ENCODE measurements around the gene ESRRG. TPM values are rescaled to one million over a fixed set of nuclear protein-coding genes. Genes with fewer than 3 reads are reported as not detected.

The ESRRG gene
- total RNA-seq (not detected), total RNA-seq (0 reads per million in 2 donors)

GRCh38 chr1:216723274-216723780 lies at the start of gene ESRRG:
ESRRG (minus strand) TSS chr1:216723429; CDS start chr1:216723299, 130 bp downstream.
- Mint-ChIP-seq H3K4me3 (no peak within 1 kb of the TSS), H3K36me3 (ENCODE audit: low read depth) (no peaks in the 10 kb centered on the region), H3K4me1 (no peaks in the 10 kb centered on the region), H3K27me3 (peaks cover 7% of the 10 kb centered on the region), H3K27ac (no peak within 1 kb of the TSS)
- no peaks in the 10 kb centered on the region for H3K9me3 ChIP-seq (ENCODE audit: control insufficient read depth, low read length, poor library complexity, severe bottlenecking)
- DNase-seq (no peak), ATAC-seq (no peak)

- H3K9me3 ChIP-seq (ENCODE audit: control insufficient read depth, low read length, poor library complexity, severe bottlenecking) = no peaks in the 10 kb centered on the region
- H3K36me3 Mint-ChIP-seq (ENCODE audit: low read depth) = no peaks in the 10 kb centered on the region
- DNase-seq (no peak), ATAC-seq (no peak)
- no peak overlapping the region for H3K4me3 Mint-ChIP-seq
- no peaks in the 10 kb centered on the region for H3K4me1 Mint-ChIP-seq
- no peaks in the 10 kb centered on the region for H3K27me3 Mint-ChIP-seq
- no peak overlapping the region for H3K27ac Mint-ChIP-seq
Observed at GRCh38 chr1:216771922-216772321, 48.7 kb upstream of the ESRRG start.

GRCh38 chr1:216766633-216767327 lies 43.6 kb upstream of the ESRRG start:
- H3K4me1 Mint-ChIP-seq = no peaks in the 10 kb centered on the region
- H3K9me3 ChIP-seq (ENCODE audit: control insufficient read depth, low read length, poor library complexity, severe bottlenecking) = no peaks in the 10 kb centered on the region
- H3K27ac Mint-ChIP-seq = no peak overlapping the region
- H3K27me3 Mint-ChIP-seq = no peaks in the 10 kb centered on the region
- no peak overlapping the region for H3K4me3 Mint-ChIP-seq
- H3K36me3 Mint-ChIP-seq (ENCODE audit: low read depth) = no peaks in the 10 kb centered on the region
- no peak for DNase-seq
- ATAC-seq = no peak

GRCh38 chr1:216765346-216766300 lies 42.4 kb upstream of the ESRRG start:
- ATAC-seq (no peak), DNase-seq (no peak)
- no peaks in the 10 kb centered on the region for H3K36me3 Mint-ChIP-seq (ENCODE audit: low read depth)
- H3K27me3 Mint-ChIP-seq = no peaks in the 10 kb centered on the region
- H3K27ac Mint-ChIP-seq = no peak overlapping the region
- no peak overlapping the region for H3K4me3 Mint-ChIP-seq
- no peaks in the 10 kb centered on the region for H3K4me1 Mint-ChIP-seq
- H3K9me3 ChIP-seq (ENCODE audit: control insufficient read depth, low read length, poor library complexity, severe bottlenecking) = no peaks in the 10 kb centered on the region

GRCh38 chr1:216758161-216758560 lies 34.9 kb upstream of the ESRRG start:
- DNase-seq (no peak), ATAC-seq (no peak)
- Mint-ChIP-seq H3K4me3 (no peak overlapping the region), H3K4me1 (no peaks in the 10 kb centered on the region), H3K36me3 (ENCODE audit: low read depth) (no peaks in the 10 kb centered on the region), H3K27me3 (no peaks in the 10 kb centered on the region), H3K27ac (no peak overlapping the region)
- no peaks in the 10 kb centered on the region for H3K9me3 ChIP-seq (ENCODE audit: control insufficient read depth, low read length, poor library complexity, severe bottlenecking)

- no peaks in the 10 kb centered on the region for H3K9me3 ChIP-seq (ENCODE audit: control insufficient read depth, low read length, poor library complexity, severe bottlenecking)
- H3K27ac Mint-ChIP-seq = no peak overlapping the region
- no peak for ATAC-seq
- H3K4me1 Mint-ChIP-seq = no peaks in the 10 kb centered on the region
- DNase-seq = no peak
- no peaks in the 10 kb centered on the region for H3K36me3 Mint-ChIP-seq (ENCODE audit: low read depth)
- no peak overlapping the region for H3K4me3 Mint-ChIP-seq
- H3K27me3 Mint-ChIP-seq = no peaks in the 10 kb centered on the region
Observed at GRCh38 chr1:216757110-216757509, 33.9 kb upstream of the ESRRG start.

GRCh38 chr1:216750961-216751360 lies 27.7 kb upstream of the ESRRG start:
- H3K4me1 Mint-ChIP-seq = no peaks in the 10 kb centered on the region
- H3K36me3 Mint-ChIP-seq (ENCODE audit: low read depth) = no peaks in the 10 kb centered on the region
- no peak overlapping the region for H3K27ac Mint-ChIP-seq
- DNase-seq (no peak), ATAC-seq (no peak)
- H3K9me3 ChIP-seq (ENCODE audit: control insufficient read depth, low read length, poor library complexity, severe bottlenecking) = no peaks in the 10 kb centered on the region
- no peaks in the 10 kb centered on the region for H3K27me3 Mint-ChIP-seq
- no peak overlapping the region for H3K4me3 Mint-ChIP-seq

- ATAC-seq = no peak
- no peak for DNase-seq
- Mint-ChIP-seq H3K27me3 (no peaks in the 10 kb centered on the region), H3K4me3 (no peak overlapping the region), H3K27ac (no peak overlapping the region), H3K36me3 (ENCODE audit: low read depth) (no peaks in the 10 kb centered on the region), H3K4me1 (no peaks in the 10 kb centered on the region)
- H3K9me3 ChIP-seq (ENCODE audit: control insufficient read depth, low read length, poor library complexity, severe bottlenecking) = no peaks in the 10 kb centered on the region
Observed at GRCh38 chr1:216750031-216750627, 26.9 kb upstream of the ESRRG start.

- no peak overlapping the region for H3K4me3 Mint-ChIP-seq
- DNase-seq (no peak), ATAC-seq (no peak)
- no peaks in the 10 kb centered on the region for H3K36me3 Mint-ChIP-seq (ENCODE audit: low read depth)
- H3K27ac Mint-ChIP-seq = no peak overlapping the region
- H3K4me1 Mint-ChIP-seq = no peaks in the 10 kb centered on the region
- H3K27me3 Mint-ChIP-seq = no peaks in the 10 kb centered on the region
- no peaks in the 10 kb centered on the region for H3K9me3 ChIP-seq (ENCODE audit: control insufficient read depth, low read length, poor library complexity, severe bottlenecking)
Observed at GRCh38 chr1:216749232-216749631, 26.0 kb upstream of the ESRRG start.

- Mint-ChIP-seq H3K27ac (no peak overlapping the region), H3K4me1 (no peaks in the 10 kb centered on the region), H3K36me3 (ENCODE audit: low read depth) (no peaks in the 10 kb centered on the region), H3K4me3 (no peak overlapping the region), H3K27me3 (no peaks in the 10 kb centered on the region)
- H3K9me3 ChIP-seq (ENCODE audit: control insufficient read depth, low read length, poor library complexity, severe bottlenecking) = no peaks in the 10 kb centered on the region
- ATAC-seq (no peak), DNase-seq (no peak)
Observed at GRCh38 chr1:216742625-216743024, 19.4 kb upstream of the ESRRG start.

GRCh38 chr1:216740331-216740730 lies 17.1 kb upstream of the ESRRG start:
- DNase-seq (no peak), ATAC-seq (no peak)
- H3K36me3 Mint-ChIP-seq (ENCODE audit: low read depth) = no peaks in the 10 kb centered on the region
- H3K9me3 ChIP-seq (ENCODE audit: control insufficient read depth, low read length, poor library complexity, severe bottlenecking) = no peaks in the 10 kb centered on the region
- H3K27ac Mint-ChIP-seq = no peak overlapping the region
- H3K4me3 Mint-ChIP-seq = no peak overlapping the region
- H3K4me1 Mint-ChIP-seq = no peaks in the 10 kb centered on the region
- H3K27me3 Mint-ChIP-seq = no peaks in the 10 kb centered on the region

GRCh38 chr1:216739793-216740192 lies 16.6 kb upstream of the ESRRG start:
- Mint-ChIP-seq H3K4me3 (no peak overlapping the region), H3K4me1 (no peaks in the 10 kb centered on the region), H3K36me3 (ENCODE audit: low read depth) (no peaks in the 10 kb centered on the region), H3K27me3 (no peaks in the 10 kb centered on the region), H3K27ac (no peak overlapping the region)
- DNase-seq = no peak
- no peaks in the 10 kb centered on the region for H3K9me3 ChIP-seq (ENCODE audit: control insufficient read depth, low read length, poor library complexity, severe bottlenecking)
- ATAC-seq = no peak

- ATAC-seq (no peak), DNase-seq (no peak)
- no peaks in the 10 kb centered on the region for H3K36me3 Mint-ChIP-seq (ENCODE audit: low read depth)
- no peaks in the 10 kb centered on the region for H3K27me3 Mint-ChIP-seq
- H3K9me3 ChIP-seq (ENCODE audit: control insufficient read depth, low read length, poor library complexity, severe bottlenecking) = no peaks in the 10 kb centered on the region
- H3K27ac Mint-ChIP-seq = no peak overlapping the region
- no peak overlapping the region for H3K4me3 Mint-ChIP-seq
- no peaks in the 10 kb centered on the region for H3K4me1 Mint-ChIP-seq
Observed at GRCh38 chr1:216732121-216732520, 8.9 kb upstream of the ESRRG start.

All from T-helper 17 cell (primary cell).